GM23338 (cell line): ENCODE results near the gene GOLT1B. TPM values are rescaled to one million over a fixed set of nuclear protein-coding genes. Genes with fewer than 3 reads are reported as not detected.

Experiments used
- ATAC-seq: fragments of 200-7000 bp; cut with Tn5 transposase; 3 replicates; pipeline ENCODE4 v1.9.1; 2020
- DNase-seq: peaks from one replicate; pipeline ENCODE4 v3.0.0-alpha.2; 2015; ENCODE audit warnings: low spot score
- H2AFZ ChIP-seq: fragments of 200-600 bp; sonication (generic); 2 replicates; pipeline ENCODE4 v1.8.0; 2016; ENCODE audit warnings: antibody characterized with exemption, mild to moderate bottlenecking, moderate library complexity
- H3F3A ChIP-seq: fragments of 200-600 bp; sonication (generic); replicated peaks from 2 replicates; pipeline ENCODE4 v1.8.0; 2017; ENCODE audit warnings: antibody characterized with exemption, mixed run types, low read depth
- H3K27ac ChIP-seq: fragments of 200-600 bp; sonication (generic); 2 replicates; pipeline ENCODE4 v1.6.1; 2016; ENCODE audit warnings: low read depth
- H3K27me3 ChIP-seq: fragments of 200-600 bp; sonication (generic); 2 replicates; pipeline ENCODE4 v1.8.0; 2016; ENCODE audit warnings: mild to moderate bottlenecking, mixed run types, moderate library complexity; ENCODE audit not compliant: insufficient read depth
- H3K36me3 ChIP-seq: fragments of 200-600 bp; sonication (generic); 2 replicates; pipeline ENCODE4 v1.8.0; 2016; ENCODE audit warnings: mild to moderate bottlenecking; ENCODE audit not compliant: insufficient read depth
- H3K4me1 ChIP-seq: fragments of 200-600 bp; sonication (generic); 2 replicates; pipeline ENCODE4 v1.8.0; 2016; ENCODE audit warnings: mild to moderate bottlenecking, moderate library complexity; ENCODE audit not compliant: insufficient read depth
- H3K4me2 ChIP-seq: fragments of 200-600 bp; sonication (generic); 2 replicates; pipeline ENCODE4 v1.7.1; 2017; ENCODE audit warnings: mixed run types
- H3K4me3 ChIP-seq: fragments of 200-600 bp; sonication (generic); 2 replicates; pipeline ENCODE4 v1.6.1; 2016; ENCODE audit warnings: mixed run types
- H3K79me2 ChIP-seq: fragments of 200-600 bp; sonication (generic); replicated peaks from 2 replicates; pipeline ENCODE4 v1.8.0; 2017; ENCODE audit warnings: mild to moderate bottlenecking; ENCODE audit not compliant: insufficient read depth
- H3K9me2 ChIP-seq: fragments of 200-600 bp; sonication (generic); 2 replicates; pipeline ENCODE4 v1.8.0; 2017; ENCODE audit not compliant: insufficient read depth
- H4K20me1 ChIP-seq: fragments of 200-600 bp; sonication (generic); replicated peaks from 2 replicates; pipeline ENCODE4 v1.8.0; 2017; ENCODE audit warnings: mild to moderate bottlenecking; ENCODE audit not compliant: insufficient read depth
- H3K27ac Mint-ChIP-seq: 2 replicates; pipeline ENCODE4 v1.8.0; 2020; ENCODE audit warnings: inconsistent platforms, mild to moderate bottlenecking, moderate library complexity, mixed read lengths
- H3K27me3 Mint-ChIP-seq: 3 replicates; pipeline ENCODE4 v1.8.0; 2022; ENCODE audit warnings: low read depth, mild to moderate bottlenecking, moderate library complexity, mixed read lengths, inconsistent platforms; ENCODE audit not compliant: insufficient read depth, poor library complexity
- H3K36me3 Mint-ChIP-seq: 3 replicates; pipeline ENCODE4 v1.8.0; 2021; ENCODE audit warnings: low read depth, mild to moderate bottlenecking, inconsistent platforms, moderate library complexity, mixed read lengths
- H3K4me1 Mint-ChIP-seq: 3 replicates; pipeline ENCODE4 v1.8.0; 2020; ENCODE audit warnings: mild to moderate bottlenecking, inconsistent platforms, mixed read lengths
- H3K4me3 Mint-ChIP-seq: 3 replicates; pipeline ENCODE4 v1.8.0; 2021; ENCODE audit warnings: moderate library complexity, mild to moderate bottlenecking, inconsistent platforms, mixed read lengths
- H3K9me3 Mint-ChIP-seq: 3 replicates; pipeline ENCODE4 v1.8.0; 2020; ENCODE audit warnings: moderate library complexity, mild to moderate bottlenecking, inconsistent platforms, mixed read lengths
- EZH2phosphoT487 ChIP-seq: fragments of 200-600 bp; sonication (generic); IDR thresholded peaks from one replicate; pipeline ENCODE4 v1.8.1; 2018; ENCODE audit warnings: antibody characterized with exemption; ENCODE audit not compliant: unreplicated experiment
- JUNB ChIP-seq: IDR thresholded peaks from one replicate; pipeline ENCODE4 v1.6.1; 2016; ENCODE audit warnings: antibody characterized with exemption; ENCODE audit not compliant: unreplicated experiment
- NANOG ChIP-seq: IDR thresholded peaks from 2 replicates; pipeline ENCODE4 v1.6.1; 2016; ENCODE audit warnings: antibody characterized with exemption, borderline replicate concordance
- POLR2AphosphoS5 ChIP-seq: IDR thresholded peaks from 2 replicates; pipeline ENCODE4 v1.6.1; 2016; ENCODE audit warnings: antibody characterized with exemption, low read depth
- ZNF114 ChIP-seq: fragments of 250-450 bp; sonication (Bioruptor Pico); IDR thresholded peaks from 2 replicates; pipeline ENCODE4 v1.5.0; 2020; ENCODE audit warnings: mild to moderate bottlenecking, moderate library complexity
- polyA plus RNA-seq: library from polyadenylated mRNA; unstranded; fragments of >200 nt; fragmentation: Nextera tagmentation; extraction: Ambion mirVana; gene quantifications from 2 replicates; pipeline ENCODE4 v1.2.1, GENCODE V29; 2016
- total RNA-seq: library from RNA; depleted of rRNA; stranded (reverse); fragments of >200 nt; shearing (Covaris generic); gene quantifications from 2 replicates; pipeline ENCODE4 v1.2.3, GENCODE V29; 2014
- TF ChIP-seq, protein P1 (sequence below): fragments of 250-450 bp; sonication (Bioruptor Pico); IDR thresholded peaks from 2 replicates; pipeline ENCODE4 v1.5.0; 2020; ENCODE audit warnings: mild to moderate bottlenecking, moderate library complexity
- TF ChIP-seq, protein P2 (sequence below): IDR thresholded peaks from one replicate; pipeline ENCODE4 v1.6.1; 2018; ENCODE audit warnings: antibody characterized with exemption; ENCODE audit not compliant: unreplicated experiment

Gene GOLT1B
- total and polyA plus RNA-seq, 2 experiments from 2014 or later, result 24.3 to 41.7 TPM

- TF ChIP-seq, protein P1, sequence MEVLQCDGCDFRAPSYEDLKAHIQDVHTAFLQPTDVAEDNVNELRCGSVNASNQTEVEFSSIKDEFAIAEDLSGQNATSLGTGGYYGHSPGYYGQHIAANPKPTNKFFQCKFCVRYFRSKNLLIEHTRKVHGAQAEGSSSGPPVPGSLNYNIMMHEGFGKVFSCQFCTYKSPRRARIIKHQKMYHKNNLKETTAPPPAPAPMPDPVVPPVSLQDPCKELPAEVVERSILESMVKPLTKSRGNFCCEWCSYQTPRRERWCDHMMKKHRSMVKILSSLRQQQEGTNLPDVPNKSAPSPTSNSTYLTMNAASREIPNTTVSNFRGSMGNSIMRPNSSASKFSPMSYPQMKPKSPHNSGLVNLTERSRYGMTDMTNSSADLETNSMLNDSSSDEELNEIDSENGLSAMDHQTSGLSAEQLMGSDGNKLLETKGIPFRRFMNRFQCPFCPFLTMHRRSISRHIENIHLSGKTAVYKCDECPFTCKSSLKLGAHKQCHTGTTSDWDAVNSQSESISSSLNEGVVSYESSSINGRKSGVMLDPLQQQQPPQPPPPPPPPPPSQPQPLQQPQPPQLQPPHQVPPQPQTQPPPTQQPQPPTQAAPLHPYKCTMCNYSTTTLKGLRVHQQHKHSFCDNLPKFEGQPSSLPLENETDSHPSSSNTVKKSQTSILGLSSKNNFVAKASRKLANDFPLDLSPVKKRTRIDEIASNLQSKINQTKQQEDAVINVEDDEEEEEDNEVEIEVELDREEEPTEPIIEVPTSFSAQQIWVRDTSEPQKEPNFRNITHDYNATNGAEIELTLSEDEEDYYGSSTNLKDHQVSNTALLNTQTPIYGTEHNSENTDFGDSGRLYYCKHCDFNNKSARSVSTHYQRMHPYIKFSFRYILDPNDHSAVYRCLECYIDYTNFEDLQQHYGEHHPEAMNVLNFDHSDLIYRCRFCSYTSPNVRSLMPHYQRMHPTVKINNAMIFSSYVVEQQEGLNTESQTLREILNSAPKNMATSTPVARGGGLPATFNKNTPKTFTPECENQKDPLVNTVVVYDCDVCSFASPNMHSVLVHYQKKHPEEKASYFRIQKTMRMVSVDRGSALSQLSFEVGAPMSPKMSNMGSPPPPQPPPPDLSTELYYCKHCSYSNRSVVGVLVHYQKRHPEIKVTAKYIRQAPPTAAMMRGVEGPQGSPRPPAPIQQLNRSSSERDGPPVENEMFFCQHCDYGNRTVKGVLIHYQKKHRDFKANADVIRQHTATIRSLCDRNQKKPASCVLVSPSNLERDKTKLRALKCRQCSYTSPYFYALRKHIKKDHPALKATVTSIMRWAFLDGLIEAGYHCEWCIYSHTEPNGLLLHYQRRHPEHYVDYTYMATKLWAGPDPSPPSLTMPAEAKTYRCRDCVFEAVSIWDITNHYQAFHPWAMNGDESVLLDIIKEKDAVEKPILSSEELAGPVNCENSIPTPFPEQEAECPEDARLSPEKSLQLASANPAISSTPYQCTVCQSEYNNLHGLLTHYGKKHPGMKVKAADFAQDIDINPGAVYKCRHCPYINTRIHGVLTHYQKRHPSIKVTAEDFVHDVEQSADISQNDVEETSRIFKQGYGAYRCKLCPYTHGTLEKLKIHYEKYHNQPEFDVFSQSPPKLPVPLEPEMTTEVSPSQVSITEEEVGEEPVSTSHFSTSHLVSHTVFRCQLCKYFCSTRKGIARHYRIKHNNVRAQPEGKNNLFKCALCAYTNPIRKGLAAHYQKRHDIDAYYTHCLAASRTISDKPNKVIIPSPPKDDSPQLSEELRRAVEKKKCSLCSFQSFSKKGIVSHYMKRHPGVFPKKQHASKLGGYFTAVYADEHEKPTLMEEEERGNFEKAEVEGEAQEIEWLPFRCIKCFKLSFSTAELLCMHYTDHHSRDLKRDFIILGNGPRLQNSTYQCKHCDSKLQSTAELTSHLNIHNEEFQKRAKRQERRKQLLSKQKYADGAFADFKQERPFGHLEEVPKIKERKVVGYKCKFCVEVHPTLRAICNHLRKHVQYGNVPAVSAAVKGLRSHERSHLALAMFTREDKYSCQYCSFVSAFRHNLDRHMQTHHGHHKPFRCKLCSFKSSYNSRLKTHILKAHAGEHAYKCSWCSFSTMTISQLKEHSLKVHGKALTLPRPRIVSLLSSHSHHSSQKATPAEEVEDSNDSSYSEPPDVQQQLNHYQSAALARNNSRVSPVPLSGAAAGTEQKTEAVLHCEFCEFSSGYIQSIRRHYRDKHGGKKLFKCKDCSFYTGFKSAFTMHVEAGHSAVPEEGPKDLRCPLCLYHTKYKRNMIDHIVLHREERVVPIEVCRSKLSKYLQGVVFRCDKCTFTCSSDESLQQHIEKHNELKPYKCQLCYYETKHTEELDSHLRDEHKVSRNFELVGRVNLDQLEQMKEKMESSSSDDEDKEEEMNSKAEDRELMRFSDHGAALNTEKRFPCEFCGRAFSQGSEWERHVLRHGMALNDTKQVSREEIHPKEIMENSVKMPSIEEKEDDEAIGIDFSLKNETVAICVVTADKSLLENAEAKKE, result no peak
- no peak for TF ChIP-seq POLR2AphosphoS5
- no peak for TF ChIP-seq JUNB
- TF ChIP-seq EZH2phosphoT487, result no peak
Observed at GRCh38 chr12:21502164-21502496, 541 bp downstream of the GOLT1B start (continued).

DNA sequence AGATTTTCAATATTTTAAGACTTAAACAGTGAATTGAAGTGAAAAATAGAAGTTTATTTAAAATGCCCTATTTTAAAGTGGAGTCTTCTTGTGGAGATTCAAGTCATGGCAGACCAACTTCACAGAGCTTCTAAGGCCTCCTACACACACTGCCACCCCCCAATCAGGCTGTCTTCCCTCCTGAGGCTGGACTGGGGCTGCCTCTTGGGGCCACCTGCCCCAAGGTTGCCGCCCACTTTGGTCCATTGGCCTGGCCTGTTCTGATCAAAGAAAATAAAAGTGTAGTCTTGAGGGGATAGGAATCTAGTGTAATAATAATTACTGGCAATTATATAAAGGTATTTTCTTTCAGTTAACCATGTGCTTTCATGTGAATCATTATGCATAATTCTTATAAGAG lies 1.3 kb downstream of the GOLT1B start:
- Histone ChIP-seq H3K36me3 (peaks cover 4% of the 10 kb centered on the region; the same call in 1 of the 2 replicates), H3F3A (no peaks in the 10 kb centered on the region), H3K4me1 (peaks cover 17% of the 10 kb centered on the region), H2AFZ (no peak overlapping the region), H4K20me1 (0 out of 2 replicates have a peak, but pooled peaks cover 10% of the 10 kb centered on the region), H3K27ac (no peak overlapping the region), H3K4me3 (peak overlapping the region; percentile 73), H3K79me2 (peaks cover 70% of the 10 kb centered on the region), H3K4me2 (peak overlapping the region; percentile 86), H3K27me3 (no peaks in the 10 kb centered on the region), H3K9me2 (no peaks in the 10 kb centered on the region)
- ATAC-seq, result no peak
- H3K36me3 Mint-ChIP-seq, result peaks cover 2% of the 10 kb centered on the region; the same call in 1 of the 3 replicates
- peaks cover 6% of the 10 kb centered on the region; the same call in 2 of the 3 replicates for H3K4me1 Mint-ChIP-seq
- H3K27ac Mint-ChIP-seq, result no peak overlapping the region
- H3K27me3 Mint-ChIP-seq, result no peaks in the 10 kb centered on the region
- H3K4me3 Mint-ChIP-seq, result no peak overlapping the region
- DNase-seq, result peak; percentile 8
- no peaks in the 10 kb centered on the region for H3K9me3 Mint-ChIP-seq
- TF ChIP-seq POLR2AphosphoS5 (no peak), ZNF114 (CRISPR knock-in tag) (no peak), NANOG (no peak)
- TF ChIP-seq, protein P1, result no peak
- TF ChIP-seq, protein P2, sequence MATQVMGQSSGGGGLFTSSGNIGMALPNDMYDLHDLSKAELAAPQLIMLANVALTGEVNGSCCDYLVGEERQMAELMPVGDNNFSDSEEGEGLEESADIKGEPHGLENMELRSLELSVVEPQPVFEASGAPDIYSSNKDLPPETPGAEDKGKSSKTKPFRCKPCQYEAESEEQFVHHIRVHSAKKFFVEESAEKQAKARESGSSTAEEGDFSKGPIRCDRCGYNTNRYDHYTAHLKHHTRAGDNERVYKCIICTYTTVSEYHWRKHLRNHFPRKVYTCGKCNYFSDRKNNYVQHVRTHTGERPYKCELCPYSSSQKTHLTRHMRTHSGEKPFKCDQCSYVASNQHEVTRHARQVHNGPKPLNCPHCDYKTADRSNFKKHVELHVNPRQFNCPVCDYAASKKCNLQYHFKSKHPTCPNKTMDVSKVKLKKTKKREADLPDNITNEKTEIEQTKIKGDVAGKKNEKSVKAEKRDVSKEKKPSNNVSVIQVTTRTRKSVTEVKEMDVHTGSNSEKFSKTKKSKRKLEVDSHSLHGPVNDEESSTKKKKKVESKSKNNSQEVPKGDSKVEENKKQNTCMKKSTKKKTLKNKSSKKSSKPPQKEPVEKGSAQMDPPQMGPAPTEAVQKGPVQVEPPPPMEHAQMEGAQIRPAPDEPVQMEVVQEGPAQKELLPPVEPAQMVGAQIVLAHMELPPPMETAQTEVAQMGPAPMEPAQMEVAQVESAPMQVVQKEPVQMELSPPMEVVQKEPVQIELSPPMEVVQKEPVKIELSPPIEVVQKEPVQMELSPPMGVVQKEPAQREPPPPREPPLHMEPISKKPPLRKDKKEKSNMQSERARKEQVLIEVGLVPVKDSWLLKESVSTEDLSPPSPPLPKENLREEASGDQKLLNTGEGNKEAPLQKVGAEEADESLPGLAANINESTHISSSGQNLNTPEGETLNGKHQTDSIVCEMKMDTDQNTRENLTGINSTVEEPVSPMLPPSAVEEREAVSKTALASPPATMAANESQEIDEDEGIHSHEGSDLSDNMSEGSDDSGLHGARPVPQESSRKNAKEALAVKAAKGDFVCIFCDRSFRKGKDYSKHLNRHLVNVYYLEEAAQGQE, result no peak
